ENCODE measurements around the gene ZNF594.
"Not testable (repeated sequence)": the region's sequence is repeated elsewhere in the genome, so short reads cannot be mapped to it uniquely, and the experiment has no call there.

Gene ZNF594

DNA sequence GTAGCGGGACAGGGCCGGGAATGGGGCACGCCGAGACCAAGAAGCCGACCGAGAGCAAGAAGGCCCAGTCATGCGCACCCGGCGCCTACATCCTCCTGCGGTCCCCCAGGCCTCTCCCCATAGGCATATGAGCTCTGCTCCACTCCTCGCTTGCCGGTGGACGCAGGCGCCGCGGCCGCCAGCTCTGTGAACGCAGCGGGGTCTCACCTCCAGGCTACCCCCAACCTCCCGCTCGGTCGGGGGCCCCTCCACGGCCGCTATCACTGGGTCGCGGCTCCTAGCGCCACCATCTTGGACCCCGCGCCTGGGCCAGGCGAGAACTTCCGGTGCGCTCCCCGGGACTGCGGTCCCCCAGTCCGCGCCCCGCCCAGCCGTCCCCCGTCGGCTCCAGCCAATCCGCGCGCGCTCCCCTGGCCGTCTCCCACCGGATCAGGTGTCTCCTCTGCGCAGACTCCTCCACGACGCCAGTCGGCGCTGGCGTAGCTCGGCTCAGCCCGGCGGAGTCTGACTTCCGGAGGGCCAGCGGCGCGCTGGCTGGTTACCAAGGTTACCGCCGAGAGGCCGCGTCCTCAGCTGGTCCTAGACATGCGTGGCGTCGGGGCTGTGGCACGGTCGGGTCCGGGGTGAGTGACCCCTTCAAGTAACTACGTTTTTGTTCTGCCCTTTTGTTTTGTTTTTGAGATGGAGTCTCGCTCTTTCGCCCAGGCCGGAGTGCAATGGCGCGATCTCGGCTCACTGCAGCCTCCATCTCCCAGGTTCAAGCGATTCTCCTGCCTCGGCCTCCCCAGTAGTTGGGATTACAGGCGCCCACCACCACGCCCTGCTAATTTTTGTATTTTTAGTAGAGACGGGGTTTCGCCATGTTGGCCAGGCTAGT lies at the start of gene ZNF594:
Gene ZNF594 (minus strand): TSS at position 328 of the 877 bp plus-strand sequence. CDS start 7,612 bp downstream, outside the sequence.
- in situ Hi-C loops (cut with HindIII; ENCODE audit: low sequenced_read_pairs): no loop called here

DNA sequence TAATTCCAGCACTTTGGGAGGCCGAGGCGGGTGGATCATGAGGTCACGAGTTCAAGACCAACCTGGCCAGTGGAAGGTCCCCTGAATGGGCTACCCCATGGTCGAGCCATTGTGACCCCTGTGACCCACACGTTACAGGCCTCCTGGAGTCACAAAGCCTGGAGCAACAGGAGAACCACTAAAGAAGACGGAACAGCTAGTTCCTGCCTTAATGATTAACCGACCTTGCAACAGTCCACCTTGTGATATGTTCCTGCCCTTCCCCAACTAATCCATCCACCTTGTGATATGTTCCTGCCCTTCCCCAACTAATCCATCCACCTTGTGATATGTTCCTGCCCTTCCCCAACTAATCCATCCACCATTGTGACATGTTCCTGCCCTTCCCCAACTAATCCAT lies 48.1 kb upstream of the ZNF594 start:
- in situ Hi-C loops (cut with HindIII; ENCODE audit: low sequenced_read_pairs): not testable (repeated sequence)

DNA sequence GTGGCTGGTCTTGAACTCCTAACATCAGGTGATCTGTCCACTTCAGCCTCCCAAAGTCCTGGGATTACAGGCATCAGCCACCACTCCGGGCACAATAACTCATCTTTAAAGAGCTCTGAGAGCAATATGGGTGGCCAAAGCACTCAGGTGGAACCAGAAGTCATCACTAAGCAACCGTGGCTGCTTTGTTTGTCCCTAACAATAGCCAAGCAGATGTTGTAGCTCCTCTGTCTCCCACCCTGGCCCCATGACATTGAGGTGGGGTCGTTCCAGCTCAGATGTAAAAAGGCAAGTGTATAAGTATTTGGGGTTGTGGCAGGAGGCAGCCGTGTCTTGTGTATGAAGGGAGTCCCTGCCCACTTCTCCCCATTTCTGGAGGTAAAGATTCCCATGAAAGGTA lies 46.7 kb upstream of the ZNF594 start:
- in situ Hi-C loops (cut with HindIII; ENCODE audit: low sequenced_read_pairs): no loop called here

DNA sequence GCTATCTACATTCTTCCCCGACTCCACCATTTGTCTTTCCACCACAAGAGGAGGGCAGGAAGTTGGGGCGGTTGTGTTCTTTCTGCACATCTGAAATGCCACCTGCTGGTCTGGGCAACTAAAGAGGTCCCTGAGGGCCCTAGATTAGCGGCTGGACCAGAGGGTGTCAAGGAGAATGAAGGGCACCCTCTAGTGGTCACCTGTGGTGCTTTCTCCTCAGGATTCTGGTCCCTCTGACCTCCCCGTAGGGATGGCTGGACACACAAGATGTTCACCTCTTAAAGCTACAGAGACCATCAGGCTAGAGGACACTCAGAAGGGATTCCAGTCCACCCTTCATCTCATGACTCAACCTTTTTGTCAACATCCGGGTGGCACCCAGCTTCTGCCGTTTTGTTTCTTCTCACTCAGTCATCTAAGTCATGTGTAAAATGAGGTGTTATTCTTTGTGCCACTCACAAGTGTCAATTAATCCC lies 45.9 kb upstream of the ZNF594 start:
- in situ Hi-C loops (cut with HindIII; ENCODE audit: low sequenced_read_pairs): no loop called here

DNA sequence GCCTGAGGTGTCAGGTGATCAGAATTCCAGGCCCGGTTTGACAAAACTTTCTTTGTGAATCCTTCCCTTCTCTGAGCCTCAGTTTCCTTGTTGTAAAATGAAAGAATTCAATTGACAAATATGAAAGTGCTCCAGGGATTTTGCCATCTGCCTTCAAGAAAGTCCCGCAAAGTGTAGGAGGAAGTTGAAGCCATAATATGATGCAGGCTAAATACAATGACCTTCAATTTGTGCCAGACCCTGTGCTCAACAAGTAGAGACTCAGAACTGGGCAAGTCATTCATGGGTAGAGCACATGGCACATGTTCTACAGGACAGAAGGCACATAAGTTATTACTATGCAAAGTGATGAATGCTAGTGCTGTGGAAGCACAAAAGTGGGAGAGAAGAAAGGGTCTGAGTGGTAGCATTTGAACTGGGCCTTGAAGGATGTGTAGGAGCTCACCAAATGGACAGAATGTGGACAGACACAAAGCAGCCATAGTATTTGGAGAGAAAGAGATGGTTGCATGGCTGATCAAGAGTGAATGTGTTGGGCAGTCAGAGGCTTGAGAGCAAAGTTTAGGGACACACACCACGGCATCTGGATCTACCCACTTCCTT lies 45.4 kb upstream of the ZNF594 start:
- in situ Hi-C loops (cut with HindIII; ENCODE audit: low sequenced_read_pairs): no loop called here

DNA sequence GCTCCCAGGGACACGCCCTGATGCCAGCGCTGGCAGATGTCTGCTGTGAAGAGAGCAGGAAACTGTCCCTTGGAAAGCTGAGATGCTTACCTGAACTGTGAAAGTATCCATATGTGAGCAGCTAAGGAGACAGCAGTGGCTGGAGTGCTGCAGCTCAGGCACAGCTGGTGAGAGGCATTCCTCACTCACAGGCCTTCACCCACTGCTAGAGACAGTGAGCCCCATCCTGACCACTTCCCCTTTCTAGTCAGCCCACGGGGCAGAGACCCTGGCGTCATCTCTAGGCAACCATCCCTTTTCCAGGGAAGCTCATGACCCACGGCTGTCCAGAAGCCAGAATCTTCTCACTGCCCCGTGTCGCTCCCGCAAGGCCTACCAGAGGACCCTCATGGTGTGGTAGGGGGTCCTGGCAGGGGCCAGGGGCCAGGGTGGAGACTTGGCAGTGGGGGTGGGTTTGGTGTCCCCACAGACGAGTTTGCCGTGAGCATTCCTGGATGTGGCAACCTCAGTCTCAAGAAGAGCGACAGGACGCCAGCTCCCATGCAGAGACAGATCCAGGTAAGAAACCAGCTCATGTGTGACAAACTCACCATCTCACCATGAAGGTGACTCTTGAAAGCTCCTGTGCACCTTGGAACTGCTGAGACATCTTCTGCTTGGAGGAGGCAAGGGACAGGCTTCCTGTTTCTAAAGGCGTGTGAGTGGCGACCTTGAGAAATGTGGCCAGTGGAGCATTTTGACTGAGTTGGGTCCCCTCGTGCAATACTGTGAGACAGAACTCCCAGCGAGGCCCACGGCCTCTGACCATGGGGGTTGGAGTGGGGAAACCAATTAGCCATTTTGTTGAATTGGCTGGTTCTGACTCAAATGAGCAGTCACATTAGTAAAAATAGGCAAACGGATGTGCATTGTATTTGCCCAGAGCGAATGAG lies 43.2 kb upstream of the ZNF594 start, which contains the start of gene SCIMP:
Gene SCIMP (minus strand): TSS at position 216 of the 932 bp plus-strand sequence. CDS start 105 bp downstream, at position 111.
- in situ Hi-C loops (cut with HindIII; ENCODE audit: low sequenced_read_pairs): no loop called here

DNA sequence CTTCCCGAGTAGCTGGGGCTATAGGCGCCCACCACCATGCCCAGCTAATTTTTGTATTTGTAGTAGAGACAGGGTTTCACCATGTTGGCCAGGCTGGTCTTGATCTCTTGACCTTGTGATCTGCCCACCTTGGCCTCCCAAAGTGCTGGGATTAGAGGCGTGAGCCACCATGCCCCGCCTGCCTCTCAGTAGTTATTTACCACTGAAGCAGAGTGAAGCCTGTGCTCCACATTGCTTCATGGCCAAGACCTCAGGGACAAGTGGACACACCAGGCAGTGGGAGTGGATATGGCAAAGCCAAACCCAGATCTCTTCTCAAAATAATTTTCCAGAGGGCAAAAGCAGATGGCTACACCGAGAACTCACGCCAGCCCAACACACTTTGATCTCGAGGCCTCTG lies 41.8 kb upstream of the ZNF594 start:
- in situ Hi-C loops (cut with HindIII; ENCODE audit: low sequenced_read_pairs): not testable (repeated sequence)

DNA sequence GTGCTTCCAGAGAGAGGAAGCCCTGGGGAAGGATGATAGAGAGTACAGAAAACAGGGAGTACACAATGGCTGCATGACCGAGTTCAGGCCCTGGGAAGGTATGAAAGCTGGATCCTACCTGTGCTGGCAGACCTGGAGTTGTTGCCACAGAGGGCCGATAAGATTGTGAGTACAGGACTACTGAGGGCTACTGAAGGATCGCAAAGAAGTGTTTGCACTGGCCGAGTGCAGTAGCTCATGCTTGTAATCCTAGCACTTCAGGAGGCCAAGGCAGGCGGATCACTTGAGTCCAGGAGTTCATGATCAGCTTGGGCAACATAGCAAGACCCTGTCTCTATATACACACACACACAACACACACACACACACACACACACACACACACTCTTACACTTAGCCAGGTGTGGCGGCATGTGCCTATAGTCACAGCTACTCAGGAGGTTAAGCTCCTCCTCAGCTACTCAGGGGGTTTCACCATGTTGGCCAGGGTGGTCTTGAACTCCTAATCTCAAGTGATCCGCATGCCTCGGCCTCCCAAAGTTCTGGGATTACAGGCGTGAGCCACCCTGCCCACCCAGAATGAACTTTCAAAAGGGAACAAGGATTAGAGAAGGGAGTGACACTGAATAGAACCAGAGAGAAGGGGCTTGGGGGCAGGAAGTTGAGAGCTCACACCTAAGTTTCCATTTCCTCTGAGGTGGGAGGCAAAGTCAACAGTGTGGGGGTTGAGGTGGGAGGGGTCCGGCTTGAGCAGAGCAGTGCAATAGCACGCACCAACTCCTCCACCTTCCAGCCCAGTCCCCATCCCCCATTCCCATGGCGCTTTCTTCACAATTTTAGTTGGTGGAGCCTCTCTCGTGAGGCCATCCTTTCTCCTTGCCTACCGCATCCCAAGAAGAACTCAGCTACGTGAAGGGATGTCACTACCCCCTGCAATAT lies 35.5 kb upstream of the ZNF594 start:
- in situ Hi-C loops (cut with HindIII; ENCODE audit: low sequenced_read_pairs): no loop called here

DNA sequence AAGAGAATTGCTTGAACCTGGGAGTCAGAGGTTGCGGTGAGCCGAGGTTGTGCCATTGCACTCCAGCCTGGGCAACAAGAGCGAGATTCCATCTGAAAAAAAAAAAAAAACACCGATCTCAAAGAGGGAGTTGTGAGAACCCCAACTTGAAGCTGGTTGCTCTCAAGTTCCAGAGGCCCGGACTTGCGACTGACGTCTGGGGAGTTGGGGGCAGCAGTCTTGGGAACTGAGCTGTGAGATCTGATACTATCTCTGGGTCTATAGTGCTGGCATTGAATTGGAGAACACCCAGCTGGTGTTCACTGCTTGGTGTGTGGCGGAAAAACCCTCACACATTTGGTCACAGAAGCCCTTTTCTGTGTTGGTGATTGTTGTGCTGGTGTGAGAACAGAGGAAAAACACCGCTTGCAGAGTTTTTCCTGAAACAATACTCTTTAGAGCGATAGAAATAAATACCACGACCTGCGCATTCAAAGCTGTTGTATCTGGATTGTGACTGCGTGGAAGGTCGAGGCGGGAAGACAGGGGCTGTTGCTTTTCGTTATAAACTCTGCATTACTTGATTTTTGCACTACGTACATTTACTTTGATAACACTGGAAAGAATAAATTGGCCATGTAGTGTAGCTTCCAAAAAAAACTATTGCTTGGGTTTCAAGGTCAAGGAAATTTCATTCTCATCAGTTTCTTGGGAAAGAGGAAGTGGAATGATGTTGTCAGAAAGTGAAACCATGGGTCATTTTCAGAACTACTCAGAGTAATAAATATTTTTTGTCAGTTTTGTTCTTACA lies 34.2 kb upstream of the ZNF594 start:
- in situ Hi-C loops (cut with HindIII; ENCODE audit: low sequenced_read_pairs): no loop called here

DNA sequence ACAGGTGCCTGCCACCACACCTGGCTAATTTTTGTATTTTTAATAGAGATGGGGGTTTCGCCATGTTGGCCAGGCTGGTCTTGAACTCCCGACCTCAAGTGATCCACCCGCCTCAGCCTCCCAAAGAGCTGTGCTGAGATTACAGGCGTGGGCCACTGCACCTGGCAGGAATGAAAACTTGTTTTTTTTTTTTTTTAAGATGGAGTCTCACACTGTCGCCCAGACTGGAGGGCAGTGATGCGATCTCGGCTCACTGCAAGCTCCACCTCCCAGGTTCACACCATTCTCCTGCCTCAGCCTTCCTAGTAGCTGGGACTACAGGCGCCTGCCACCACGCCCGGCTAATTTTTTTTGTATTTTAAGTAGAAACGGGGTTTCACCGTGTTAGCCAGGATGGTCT lies 30.2 kb upstream of the ZNF594 start:
- in situ Hi-C loops (cut with HindIII; ENCODE audit: low sequenced_read_pairs): not testable (repeated sequence)

DNA sequence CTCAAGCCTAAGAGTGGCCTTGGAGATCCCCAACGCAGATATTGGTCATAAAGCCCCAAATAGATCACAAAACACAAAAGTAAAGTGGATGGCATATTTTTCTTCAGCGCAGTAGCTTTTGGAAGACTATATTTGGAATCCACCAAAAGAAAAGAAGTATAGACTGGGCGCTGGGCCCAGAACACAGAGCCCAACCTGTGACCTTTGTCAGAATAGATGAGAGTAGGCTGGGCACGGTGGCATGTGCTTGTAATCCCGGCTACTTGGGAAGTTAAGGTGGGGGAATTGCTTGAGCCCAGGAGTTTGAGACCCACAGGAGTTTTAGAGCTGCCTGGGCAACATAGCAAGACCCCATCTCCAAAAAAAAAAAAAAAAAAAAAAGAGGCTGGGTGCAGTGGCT lies 28.4 kb upstream of the ZNF594 start:
- in situ Hi-C loops (cut with HindIII; ENCODE audit: low sequenced_read_pairs): no loop called here

DNA sequence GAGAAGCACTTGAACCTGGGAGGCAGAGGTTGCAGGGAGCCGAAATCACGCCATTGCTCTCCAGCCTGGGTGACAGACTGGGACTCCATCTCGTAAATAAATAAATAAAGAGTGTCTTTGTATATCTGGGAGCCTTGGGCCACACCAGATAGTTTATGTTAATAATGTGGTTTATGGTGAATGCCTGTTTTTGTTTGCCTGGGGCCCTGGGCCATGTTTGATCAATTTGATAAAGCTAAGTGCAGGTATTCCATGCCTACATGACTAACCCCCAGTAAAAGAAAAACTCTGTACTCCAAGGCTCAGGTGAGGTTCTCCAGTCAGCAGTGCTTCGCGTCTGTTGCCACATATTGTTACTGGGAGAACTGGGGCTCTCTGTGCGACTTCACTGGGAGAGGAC lies 27.9 kb upstream of the ZNF594 start:
- in situ Hi-C loops (cut with HindIII; ENCODE audit: low sequenced_read_pairs): no loop called here

DNA sequence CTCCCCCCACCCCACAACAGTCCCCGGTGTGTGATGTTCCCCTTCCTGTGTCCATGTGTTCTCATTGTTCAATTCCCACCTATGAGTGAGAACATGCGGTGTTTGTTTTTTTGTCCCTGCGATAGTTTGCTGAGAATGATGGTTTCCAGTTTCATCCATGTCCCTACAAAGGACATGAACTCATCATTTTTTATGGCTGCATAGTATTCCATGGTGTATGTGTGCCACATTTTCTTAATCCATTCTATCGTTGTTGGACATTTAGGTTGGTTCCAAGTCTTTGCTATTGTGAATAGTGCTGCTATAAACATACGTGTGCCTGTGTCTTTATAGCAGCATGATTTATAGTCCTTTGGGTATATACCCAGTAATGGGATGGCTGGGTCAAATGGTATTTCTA lies 25.9 kb upstream of the ZNF594 start:
- in situ Hi-C loops (cut with HindIII; ENCODE audit: low sequenced_read_pairs): not testable (repeated sequence)

DNA sequence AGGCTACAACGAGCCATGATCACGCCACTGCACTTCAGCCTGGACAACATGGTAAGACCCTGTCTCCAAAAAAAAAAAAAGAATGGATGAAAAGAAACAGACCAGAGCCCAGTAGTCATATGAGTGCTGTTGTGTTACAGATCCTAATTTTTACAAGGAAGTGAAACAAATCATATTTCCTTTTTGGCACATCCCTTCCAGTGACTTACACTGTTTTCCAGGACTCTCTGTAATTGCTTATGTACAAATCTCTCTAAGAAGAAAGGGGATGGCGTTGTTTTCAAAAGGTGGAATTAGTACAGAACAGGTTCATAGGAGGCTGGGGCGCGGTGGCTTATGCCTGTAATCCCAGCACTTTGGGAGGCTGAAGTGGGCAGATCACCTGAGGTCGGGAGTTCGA lies 19.8 kb upstream of the ZNF594 start:
- in situ Hi-C loops (cut with HindIII; ENCODE audit: low sequenced_read_pairs): no loop called here

DNA sequence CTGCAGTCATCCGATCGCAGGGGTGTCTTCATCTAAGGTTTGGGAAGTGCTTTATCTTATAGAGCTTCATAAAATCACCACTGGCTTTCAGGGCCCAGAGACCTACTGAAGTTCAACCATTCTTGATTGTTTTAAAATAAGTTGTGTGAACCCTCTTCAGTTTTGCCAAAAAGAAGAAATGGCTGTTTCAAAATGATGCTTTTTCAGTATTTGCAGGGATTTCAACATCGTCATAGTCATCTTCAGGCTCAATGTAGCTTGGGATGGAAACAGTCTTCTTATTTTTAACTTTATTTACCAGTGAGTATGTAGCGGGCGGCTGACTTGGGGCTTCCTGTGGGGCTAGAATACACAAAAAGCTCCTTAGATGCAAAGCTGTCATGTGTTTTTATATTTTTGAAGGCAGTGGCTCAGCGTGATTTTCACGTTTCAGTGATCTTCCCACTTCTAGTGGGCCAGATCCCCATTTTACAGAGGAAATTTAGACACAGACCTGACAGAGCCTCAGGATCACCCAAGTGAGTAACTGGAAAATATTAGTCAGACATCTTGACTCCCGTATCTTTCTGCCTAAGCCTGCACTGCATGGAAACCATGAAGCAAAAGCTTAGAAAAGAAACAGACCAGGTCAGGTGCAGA lies 19.1 kb upstream of the ZNF594 start:
- in situ Hi-C loops (cut with HindIII; ENCODE audit: low sequenced_read_pairs): no loop called here

DNA sequence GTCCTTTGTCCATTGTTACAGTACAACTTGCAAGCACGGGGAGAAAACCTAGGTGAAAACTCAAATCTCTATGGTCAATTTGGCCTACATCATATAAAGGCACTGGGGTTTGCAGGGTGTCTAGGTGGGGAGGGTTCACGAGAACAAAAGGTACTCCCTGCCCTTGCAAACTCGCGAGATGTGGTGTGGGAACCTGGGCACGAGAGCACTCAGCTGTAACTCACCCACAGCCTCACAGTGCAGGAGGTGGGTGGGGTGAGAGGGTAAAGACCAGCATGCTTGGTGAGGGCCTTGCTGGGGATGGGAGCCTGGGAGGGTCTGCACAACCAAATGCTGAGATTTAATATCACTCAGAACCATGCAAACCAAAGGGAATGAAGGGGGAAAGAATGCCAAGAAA lies 18.4 kb upstream of the ZNF594 start:
- in situ Hi-C loops (cut with HindIII; ENCODE audit: low sequenced_read_pairs): no loop called here

DNA sequence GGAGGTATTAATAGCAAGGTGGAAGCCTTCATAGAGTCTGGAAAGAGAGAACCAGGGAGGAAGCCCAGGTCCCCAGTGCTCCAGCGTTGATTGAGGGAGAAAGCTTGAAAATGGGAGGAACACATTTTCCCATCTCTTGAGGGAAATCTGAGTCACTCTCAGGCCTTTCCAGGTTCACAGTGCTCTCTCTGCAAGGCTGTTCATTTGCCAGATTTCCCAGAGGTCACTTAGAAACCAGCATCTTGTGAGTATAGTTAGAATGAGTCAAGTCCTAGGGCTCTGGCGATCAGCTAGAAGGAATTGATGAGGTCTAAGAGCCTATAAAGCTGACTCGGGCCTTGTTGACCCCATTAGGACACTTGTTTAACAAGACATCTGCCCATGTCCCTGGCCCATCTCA lies 17.7 kb upstream of the ZNF594 start:
- in situ Hi-C loops (cut with HindIII; ENCODE audit: low sequenced_read_pairs): no loop called here

DNA sequence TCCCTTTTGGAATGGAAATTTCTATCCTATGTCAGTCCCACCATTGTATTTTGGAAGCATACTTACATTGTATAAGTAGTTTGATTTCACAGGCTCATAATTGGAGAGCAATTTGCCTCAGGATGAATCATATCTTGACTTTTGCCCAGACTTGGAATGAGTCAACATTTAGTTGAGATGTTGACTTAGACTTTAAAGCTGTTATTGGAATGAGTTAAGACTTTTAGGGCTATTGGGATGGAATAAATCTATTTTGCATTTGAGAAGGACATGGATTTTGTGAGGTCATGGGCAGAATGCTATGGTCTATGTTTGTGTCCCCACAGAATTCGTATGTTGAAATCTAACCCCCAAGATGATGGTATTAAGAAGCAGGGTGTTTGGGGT lies 12.2 kb upstream of the ZNF594 start:
- in situ Hi-C loops (cut with HindIII; ENCODE audit: low sequenced_read_pairs): no loop called here

All from endothelial cell of hepatic sinusoid (primary cell).